Activated CD4-positive, alpha-beta T cell treated with anti-CD3 and anti-CD28 coated beads, Interleukin-2, amount 10 ng/mL, durations not matched to agents 7 days and 5 days (primary cell): ENCODE results near the gene OR7C1. TPM values are rescaled to one million over a fixed set of nuclear protein-coding genes. Genes with fewer than 3 reads are reported as not detected.
"Not testable (repeated sequence)": the region's sequence is repeated elsewhere in the genome, so short reads cannot be mapped to it uniquely, and the experiment has no call there.

Source experiments
- CTCF ChIA-PET: fragments of 350-600 bp; sonication (Branson Sonifier 250); formaldehyde crosslinking; loops from one replicate; lab custom pipeline; 2021; ENCODE audit warnings: antibody characterized with exemption; lab: Charles Lee
- POLR2A ChIA-PET: fragments of 350-600 bp; sonication (Branson Sonifier 250); formaldehyde crosslinking; loops from one replicate; lab custom pipeline; 2021; ENCODE audit warnings: antibody characterized with exemption; lab: Charles Lee
- DNase-seq: peaks from one replicate; pipeline ENCODE4 v3.0.0-alpha.2; 2020
- H3K27ac Mint-ChIP-seq: one replicate; pipeline ENCODE4 v1.8.0; 2021; ENCODE audit warnings: mild to moderate bottlenecking, moderate library complexity, mixed read lengths
- H3K27me3 Mint-ChIP-seq: one replicate; pipeline ENCODE4 v1.8.0; 2021; ENCODE audit warnings: mixed read lengths
- H3K36me3 Mint-ChIP-seq: one replicate; pipeline ENCODE4 v1.8.0; 2021; ENCODE audit warnings: low read depth, mixed read lengths
- H3K4me1 Mint-ChIP-seq: one replicate; pipeline ENCODE4 v1.8.0; 2021; ENCODE audit warnings: mixed read lengths
- H3K4me3 Mint-ChIP-seq: one replicate; pipeline ENCODE4 v1.8.0; 2021; ENCODE audit warnings: mild to moderate bottlenecking, moderate library complexity, mixed read lengths
- H3K9me3 Mint-ChIP-seq: one replicate; pipeline ENCODE4 v1.8.0; 2021; ENCODE audit warnings: mixed read lengths
- total RNA-seq, 2 experiments: library from RNA; stranded (reverse); gene quantifications; one replicate each; pipeline ENCODE4 v1.2.3, GENCODE V29; 2021

Gene OR7C1
- total RNA-seq, 2 experiments from 2014 or later, result not detected

- no peaks in the 10 kb centered on the region for H3K27me3 Mint-ChIP-seq
- no peaks in the 10 kb centered on the region for H3K4me1 Mint-ChIP-seq
- no peaks in the 10 kb centered on the region for H3K36me3 Mint-ChIP-seq
- CTCF ChIA-PET, result no interaction called here
- H3K9me3 Mint-ChIP-seq, result no peaks in the 10 kb centered on the region
- no peak for DNase-seq
- POLR2A ChIA-PET, result no interaction called here
- no peak overlapping the region for H3K4me3 Mint-ChIP-seq
- H3K27ac Mint-ChIP-seq, result no peak overlapping the region
Measured at GRCh38 chr19:14814982-14815652, 19.9 kb downstream of the OR7C1 start.

- no peak for DNase-seq
- no peaks in the 10 kb centered on the region for H3K36me3 Mint-ChIP-seq
- H3K4me1 Mint-ChIP-seq, result no peaks in the 10 kb centered on the region
- no peak overlapping the region for H3K4me3 Mint-ChIP-seq
- peaks cover 1% of the 10 kb centered on the region for H3K27me3 Mint-ChIP-seq
- H3K27ac Mint-ChIP-seq, result no peak overlapping the region
- ChIA-PET CTCF (interaction anchor here (0.7 kb wide), 1 partner anchor 135 kb away, joined by 4 read pairs; no protein-coding TSS in a partner anchor), POLR2A (no interaction called here)
- H3K9me3 Mint-ChIP-seq, result no peaks in the 10 kb centered on the region
Measured at GRCh38 chr19:14809272-14810057, 25.5 kb downstream of the OR7C1 start.

GRCh38 chr19:14804765-14805164, 30.2 kb downstream of the OR7C1 start:
- Mint-ChIP-seq H3K27ac (no peak overlapping the region), H3K9me3 (no peaks in the 10 kb centered on the region), H3K4me1 (no peaks in the 10 kb centered on the region), H3K4me3 (no peak overlapping the region), H3K27me3 (peaks cover 1% of the 10 kb centered on the region), H3K36me3 (no peaks in the 10 kb centered on the region)
- ChIA-PET CTCF (no interaction called here), POLR2A (interaction anchor here (0.7 kb wide), 1 partner anchor 478 kb away, joined by 3 read pairs; no protein-coding TSS in a partner anchor)
- no peak for DNase-seq

GRCh38 chr19:14798760-14799159, 36.2 kb downstream of the OR7C1 start:
- Mint-ChIP-seq H3K27me3 (peaks cover 2% of the 10 kb centered on the region), H3K4me3 (no peak overlapping the region), H3K36me3 (no peaks in the 10 kb centered on the region), H3K4me1 (peaks cover 6% of the 10 kb centered on the region), H3K27ac (no peak overlapping the region), H3K9me3 (no peaks in the 10 kb centered on the region)
- no peak for DNase-seq
- ChIA-PET CTCF (no interaction called here), POLR2A (no interaction called here)

- Mint-ChIP-seq H3K27me3 (peaks cover 4% of the 10 kb centered on the region), H3K4me3 (no peak overlapping the region), H3K4me1 (peaks cover 6% of the 10 kb centered on the region), H3K36me3 (no peaks in the 10 kb centered on the region), H3K9me3 (no peaks in the 10 kb centered on the region), H3K27ac (no peak overlapping the region)
- POLR2A ChIA-PET, result no interaction called here
- no peak for DNase-seq
- CTCF ChIA-PET, result interaction anchor here (1.0 to 1.3 kb wide), 2 partner anchors 9 to 10 kb away, joined by 5 read pairs; no protein-coding TSS in a partner anchor
Measured at GRCh38 chr19:14796021-14796420, 39.0 kb downstream of the OR7C1 start.

GRCh38 chr19:14795078-14795721, 39.8 kb downstream of the OR7C1 start:
- Mint-ChIP-seq H3K27ac (no peak overlapping the region), H3K36me3 (no peaks in the 10 kb centered on the region), H3K27me3 (peaks cover 4% of the 10 kb centered on the region), H3K9me3 (no peaks in the 10 kb centered on the region), H3K4me1 (peaks cover 6% of the 10 kb centered on the region), H3K4me3 (no peak overlapping the region)
- CTCF ChIA-PET, result interaction anchor here (1.3 kb wide), 1 partner anchor 9 kb away, joined by 5 read pairs; no protein-coding TSS in a partner anchor
- POLR2A ChIA-PET, result no interaction called here
- no peak for DNase-seq

GRCh38 chr19:14792250-14792649, 42.7 kb downstream of the OR7C1 start:
- POLR2A ChIA-PET, H3K36me3 Mint-ChIP-seq, H3K4me3 Mint-ChIP-seq, H3K27ac Mint-ChIP-seq, H3K4me1 Mint-ChIP-seq, H3K27me3 Mint-ChIP-seq, H3K9me3 Mint-ChIP-seq, CTCF ChIA-PET, DNase-seq: not testable (repeated sequence)

GRCh38 chr19:14786421-14786851, 48.5 kb downstream of the OR7C1 start:
- Mint-ChIP-seq H3K27me3 (peaks cover 14% of the 10 kb centered on the region), H3K4me1 (peaks cover 18% of the 10 kb centered on the region), H3K9me3 (no peaks in the 10 kb centered on the region), H3K27ac (no peak overlapping the region), H3K4me3 (no peak overlapping the region), H3K36me3 (no peaks in the 10 kb centered on the region)
- CTCF ChIA-PET, result interaction anchor here (1.0 to 1.9 kb wide), 5 partner anchors 9 to 104 kb away, joined by 3 to 5 read pairs (median 5); no protein-coding TSS in a partner anchor
- POLR2A ChIA-PET, result no interaction called here
- DNase-seq, result no peak

GRCh38 chr19:14785102-14785793, 49.7 kb downstream of the OR7C1 start:
- DNase-seq, H3K9me3 Mint-ChIP-seq, H3K4me3 Mint-ChIP-seq, H3K36me3 Mint-ChIP-seq, POLR2A ChIA-PET: not testable (repeated sequence)
- Mint-ChIP-seq H3K27ac (peak overlapping the region; percentile 55), H3K27me3 (peaks cover 14% of the 10 kb centered on the region), H3K4me1 (peaks cover 18% of the 10 kb centered on the region)
- CTCF ChIA-PET, result interaction anchor here (0.5 to 1.9 kb wide), 3 partner anchors 24 to 105 kb away, joined by 3 to 5 read pairs (median 4); no protein-coding TSS in a partner anchor

- POLR2A ChIA-PET, H3K27ac Mint-ChIP-seq, H3K36me3 Mint-ChIP-seq, H3K9me3 Mint-ChIP-seq, H3K4me3 Mint-ChIP-seq, DNase-seq: not testable (repeated sequence)
- CTCF ChIA-PET, result interaction anchor here (0.5 kb wide), 1 partner anchor 88 kb away, joined by 4 read pairs; no protein-coding TSS in a partner anchor
- Mint-ChIP-seq H3K4me1 (peaks cover 18% of the 10 kb centered on the region), H3K27me3 (peaks cover 11% of the 10 kb centered on the region)
Measured at GRCh38 chr19:14784730-14785101, 50.3 kb downstream of the OR7C1 start.

- Mint-ChIP-seq H3K4me1 (peaks cover 18% of the 10 kb centered on the region), H3K27me3 (peaks cover 11% of the 10 kb centered on the region)
- H3K36me3 Mint-ChIP-seq, H3K27ac Mint-ChIP-seq, H3K9me3 Mint-ChIP-seq, H3K4me3 Mint-ChIP-seq, POLR2A ChIA-PET, CTCF ChIA-PET, DNase-seq: not testable (repeated sequence)
Measured at GRCh38 chr19:14783410-14783998, 51.5 kb downstream of the OR7C1 start.
